Cardiac fibroblast (primary cell): ENCODE results near the gene SGSM1.

Source experiments
- DNase-seq, 2 donors: peaks; one replicate each; pipeline versions ENCODE4 v3.0.0 to v3.0.0-alpha.2; 2010; ENCODE audit warnings: low read depth in 2 of 2
- H3K4me3 ChIP-seq, 2 donors: replicated peaks in 1 of 2; 1 replicate in 1 of 2; 2 replicates in 1 of 2; pipeline ENCODE4 v1.5.1; 2011; ENCODE audit warnings: low read depth in 2 of 2, low read length in 2 of 2, mild to moderate bottlenecking in 2 of 2, moderate library complexity in 1 of 2
- CTCF ChIP-seq: IDR thresholded peaks from one replicate; pipeline ENCODE4 v1.5.1; 2011; ENCODE audit warnings: low read depth, mild to moderate bottlenecking, low read length, inconsistent platforms

The SGSM1 gene

GRCh38 chr22:24765166-24765565 is 40.8 kb upstream of the SGSM1 start:
- H3K4me3 ChIP-seq, result no peak overlapping the region
- TF ChIP-seq CTCF, result no peak
- no peak for DNase-seq

GRCh38 chr22:24768537-24769374 is 37.3 kb upstream of the SGSM1 start:
- H3K4me3 ChIP-seq, result no peak overlapping the region
- peak; percentile 83 for TF ChIP-seq CTCF
- DNase-seq, result peak; percentile 71 to 77

- DNase-seq, result peak; percentile 57 to 73
- TF ChIP-seq CTCF, result peak; percentile 65
- no peak overlapping the region for H3K4me3 ChIP-seq
Observed at GRCh38 chr22:24772493-24773220, 33.4 kb upstream of the SGSM1 start.

GRCh38 chr22:24775769-24776492 is 30.1 kb upstream of the SGSM1 start:
- H3K4me3 ChIP-seq, result no peak overlapping the region
- DNase-seq, result peak in 1 of 2 donors; percentile 10
- no peak for TF ChIP-seq CTCF

- H3K4me3 ChIP-seq, result no peak overlapping the region
- TF ChIP-seq CTCF, result no peak
- DNase-seq, result no peak
Observed at GRCh38 chr22:24776525-24776924, 29.5 kb upstream of the SGSM1 start.

GRCh38 chr22:24789516-24789915 is 16.5 kb upstream of the SGSM1 start:
- DNase-seq, result no peak
- no peak for TF ChIP-seq CTCF
- H3K4me3 ChIP-seq, result no peak overlapping the region
